Amniotic stem cell (primary cell): Measurements from ENCODE around the gene TMCO4.

Source experiments
- DNase-seq: peaks from one replicate; lab custom pipeline; 2025; lab: John Stamatoyannopoulos, UW

Gene TMCO4

GRCh38 chr1:19775831-19776230 lies 23.9 kb downstream of the TMCO4 start:
- no peak for DNase-seq

GRCh38 chr1:19775317-19775716 lies 24.4 kb downstream of the TMCO4 start:
- no peak for DNase-seq

GRCh38 chr1:19774180-19774785 lies 25.4 kb downstream of the TMCO4 start:
- no peak for DNase-seq

GRCh38 chr1:19773485-19773884 lies 26.2 kb downstream of the TMCO4 start:
- no peak for DNase-seq

- DNase-seq: no peak
Observed at GRCh38 chr1:19772053-19772452, 27.7 kb downstream of the TMCO4 start.

- DNase-seq: no peak
Observed at GRCh38 chr1:19771350-19771749, 28.4 kb downstream of the TMCO4 start.

- DNase-seq: no peak
Observed at GRCh38 chr1:19770436-19771190, 29.1 kb downstream of the TMCO4 start.

- no peak for DNase-seq
Observed at GRCh38 chr1:19769211-19769932, 30.3 kb downstream of the TMCO4 start.

GRCh38 chr1:19768353-19769210 lies 31.1 kb downstream of the TMCO4 start:
- no peak for DNase-seq

- DNase-seq: peak; percentile 65
Observed at GRCh38 chr1:19765623-19766022, 34.1 kb downstream of the TMCO4 start.

- no peak for DNase-seq
Observed at GRCh38 chr1:19764848-19765247, 34.9 kb downstream of the TMCO4 start.

GRCh38 chr1:19762175-19762779 lies 37.4 kb downstream of the TMCO4 start:
- no peak for DNase-seq

- DNase-seq: no peak
Observed at GRCh38 chr1:19759740-19760089, 40.0 kb downstream of the TMCO4 start.

GRCh38 chr1:19758227-19758830 lies 41.4 kb downstream of the TMCO4 start:
- peak; percentile 41 for DNase-seq

GRCh38 chr1:19757641-19758040 lies 42.1 kb downstream of the TMCO4 start:
- DNase-seq: no peak

- no peak for DNase-seq
Observed at GRCh38 chr1:19756480-19756879, 43.2 kb downstream of the TMCO4 start.

GRCh38 chr1:19754482-19754881 lies 45.2 kb downstream of the TMCO4 start:
- DNase-seq: no peak

GRCh38 chr1:19752083-19752696 lies 47.5 kb downstream of the TMCO4 start:
- DNase-seq: no peak

GRCh38 chr1:19750882-19751276 lies 48.8 kb downstream of the TMCO4 start:
- DNase-seq: no peak

GRCh38 chr1:19750101-19750881 lies 49.4 kb downstream of the TMCO4 start:
- DNase-seq: no peak
